NCI-H2081 (cell line): ENCODE results near the gene INPP5F.

Source experiments
- DNase-seq, 2 experiments: peaks; one replicate each; lab custom pipeline; 2025; lab: John Stamatoyannopoulos, UW

INPP5F gene

DNA sequence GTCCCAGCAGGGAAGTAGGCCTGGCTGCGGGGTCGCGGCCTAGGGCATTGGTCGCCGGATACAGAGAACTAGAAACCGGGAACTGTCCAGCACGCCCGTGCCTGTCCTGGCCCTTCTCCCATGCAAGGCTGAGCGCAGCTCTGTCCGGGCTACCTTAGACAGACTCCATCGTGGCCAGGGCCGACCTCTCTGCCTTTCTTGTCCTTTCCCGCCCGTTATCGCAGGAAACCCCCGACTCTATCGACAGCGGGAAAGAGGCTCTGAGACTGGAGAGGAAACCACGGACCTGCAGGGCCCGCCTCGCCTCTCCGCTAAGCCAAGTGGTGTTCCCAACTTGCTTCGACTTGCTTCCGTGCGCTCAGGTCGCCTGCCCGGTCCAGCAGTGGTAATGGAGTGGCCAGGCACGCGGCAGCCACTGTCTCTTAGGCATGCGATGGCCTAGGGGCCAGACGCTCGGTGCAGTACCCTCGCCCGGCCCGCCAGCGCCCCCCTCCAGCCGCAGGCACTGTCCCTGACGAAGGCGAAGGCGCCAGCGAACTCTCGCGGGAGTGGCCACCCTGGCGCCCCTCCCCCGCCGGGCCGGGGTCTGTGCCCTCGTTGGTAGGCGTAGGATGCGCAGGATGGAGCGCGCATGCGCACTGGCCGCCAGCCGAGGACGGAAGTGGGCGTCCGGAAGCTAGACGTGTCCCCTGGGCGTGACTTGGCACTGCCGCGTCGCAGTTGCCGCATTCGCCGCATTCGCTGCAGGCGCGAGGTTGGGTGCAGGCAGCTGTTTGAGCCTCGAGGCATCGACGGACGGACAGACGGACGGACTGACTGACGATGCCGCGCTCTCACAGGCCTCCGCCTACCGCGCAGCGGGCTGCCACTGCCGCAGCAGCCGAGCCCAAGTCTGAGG lies 92.4 kb downstream of the INPP5F start:
- no peak for DNase-seq

DNA sequence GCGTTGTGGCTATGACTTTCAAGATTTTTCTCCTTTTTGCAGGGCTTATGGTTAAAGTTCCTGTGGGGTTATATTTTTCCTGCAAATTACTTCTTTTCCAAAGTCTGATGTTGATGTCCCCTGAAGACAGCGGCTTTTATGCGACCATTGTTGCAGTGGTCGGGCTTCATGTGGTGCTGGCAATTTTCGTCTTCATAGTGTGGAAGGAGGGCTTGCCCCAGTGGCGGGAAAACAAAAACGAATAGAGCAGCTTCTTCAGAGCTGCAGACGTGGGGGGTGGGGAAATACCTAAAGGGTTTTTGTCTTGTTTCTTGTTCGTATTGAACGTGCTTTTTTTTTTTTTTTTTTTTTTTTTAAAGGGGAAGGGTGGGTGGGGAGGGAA lies 93.0 kb downstream of the INPP5F start:
- DNase-seq = no peak

DNA sequence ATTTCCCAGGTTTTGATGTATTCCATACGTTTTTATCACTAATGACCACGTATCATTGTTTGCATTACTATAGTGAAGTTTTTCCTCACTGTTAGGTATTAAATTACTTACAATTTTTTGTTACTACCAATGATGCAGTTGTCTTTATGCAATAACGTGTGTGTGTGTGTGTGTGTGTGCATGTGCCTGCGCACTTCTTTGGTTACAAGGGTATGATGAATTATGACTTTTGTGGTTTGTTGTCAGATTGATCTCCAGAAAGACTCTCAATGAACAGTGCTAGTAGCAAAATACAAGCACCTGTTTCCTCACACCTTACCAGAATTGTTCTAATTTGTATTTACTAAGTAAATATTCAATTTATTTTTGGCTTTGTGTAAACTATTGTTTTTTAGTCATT lies 95.3 kb downstream of the INPP5F start:
- peak in 1 of 2 experiments; percentile 37 for DNase-seq

DNA sequence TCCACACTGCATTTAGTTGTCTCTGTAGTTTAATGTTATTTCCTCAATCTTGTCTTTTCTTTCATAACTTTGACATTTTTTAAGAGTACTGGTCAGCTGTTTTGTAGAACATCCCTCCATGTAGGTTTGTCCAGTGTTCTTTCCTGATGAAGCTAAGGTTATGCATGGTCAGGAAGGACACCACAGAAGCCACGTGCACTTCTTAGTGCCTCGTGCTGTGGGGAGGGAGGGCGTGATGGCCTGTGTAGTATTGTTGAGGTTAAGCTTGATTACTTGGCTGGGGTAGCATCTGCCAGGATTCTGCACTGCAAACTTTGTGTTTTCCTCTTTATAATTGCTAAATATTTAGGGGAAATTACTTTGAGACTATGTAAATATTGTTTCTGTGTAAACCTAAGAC lies 98.4 kb downstream of the INPP5F start:
- no peak for DNase-seq

DNA sequence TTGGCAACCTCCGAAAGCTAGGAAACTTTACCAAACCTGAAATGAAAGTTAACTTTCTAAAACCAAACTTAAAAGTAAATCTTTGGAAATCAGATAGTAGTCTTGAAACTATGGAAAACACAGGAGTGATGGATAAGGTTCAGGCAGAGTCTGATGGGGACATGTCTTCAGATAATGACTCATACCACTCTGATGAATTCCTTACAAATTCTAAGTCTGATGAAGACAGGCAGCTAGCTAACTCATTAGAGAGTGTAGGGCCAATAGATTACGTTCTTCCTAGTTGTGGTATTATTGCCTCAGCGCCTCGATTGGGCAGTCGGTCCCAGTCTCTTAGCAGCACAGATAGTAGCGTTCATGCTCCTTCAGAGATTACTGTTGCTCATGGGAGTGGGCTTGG lies 100.9 kb downstream of the INPP5F start:
- DNase-seq = no peak

DNA sequence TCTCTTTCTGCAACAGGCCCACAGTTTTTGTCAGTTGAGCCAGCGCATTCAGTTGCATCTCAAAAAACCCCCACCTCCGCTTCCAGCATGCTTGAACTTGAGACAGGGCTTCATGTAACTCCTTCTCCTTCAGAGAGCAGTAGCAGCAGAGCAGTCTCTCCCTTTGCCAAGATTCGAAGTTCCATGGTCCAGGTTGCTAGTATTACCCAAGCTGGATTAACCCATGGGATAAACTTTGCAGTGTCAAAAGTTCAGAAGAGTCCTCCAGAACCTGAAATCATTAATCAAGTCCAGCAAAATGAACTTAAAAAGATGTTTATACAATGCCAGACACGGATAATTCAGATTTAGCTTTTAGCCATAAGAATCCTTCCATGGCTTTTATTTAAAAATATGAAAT lies 101.6 kb downstream of the INPP5F start:
- no peak for DNase-seq

DNA sequence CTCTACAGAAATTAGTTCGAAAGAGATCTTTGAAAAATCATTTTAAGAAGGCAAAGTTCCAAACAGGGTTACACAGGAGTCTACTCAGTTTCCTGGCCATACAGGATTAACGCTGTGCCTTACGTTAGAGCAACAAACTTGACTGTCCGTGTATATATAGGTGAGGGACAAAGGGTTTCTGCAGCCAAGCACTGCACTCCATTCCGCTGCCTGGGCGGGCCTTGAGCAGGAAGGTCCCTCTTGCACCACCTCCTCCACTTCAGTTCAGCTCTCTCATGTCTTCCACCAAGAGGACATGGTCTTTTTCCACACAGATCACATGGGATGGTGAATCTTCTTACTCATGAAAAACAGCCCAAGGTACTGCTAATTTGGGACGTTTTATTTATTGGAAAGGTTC lies 103.6 kb downstream of the INPP5F start:
- no peak for DNase-seq

DNA sequence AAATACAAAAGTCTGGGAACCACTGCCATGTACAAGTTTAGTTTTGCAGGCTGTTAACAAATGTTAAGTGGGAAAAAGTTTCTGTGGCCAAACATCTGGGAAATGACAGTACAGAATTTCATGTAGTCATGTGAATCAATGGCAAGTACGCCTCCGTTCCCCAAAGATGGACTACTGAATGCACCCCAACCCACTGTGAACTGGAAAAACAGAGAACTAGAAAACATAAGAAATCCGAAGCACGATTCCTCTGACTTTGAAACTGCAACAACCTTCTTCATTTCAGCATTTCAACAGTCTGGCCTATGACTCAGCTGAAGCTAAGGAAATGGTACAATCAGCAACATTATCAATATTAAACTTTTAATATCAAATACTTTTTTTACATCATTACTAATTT lies 105.0 kb downstream of the INPP5F start:
- no peak for DNase-seq

DNA sequence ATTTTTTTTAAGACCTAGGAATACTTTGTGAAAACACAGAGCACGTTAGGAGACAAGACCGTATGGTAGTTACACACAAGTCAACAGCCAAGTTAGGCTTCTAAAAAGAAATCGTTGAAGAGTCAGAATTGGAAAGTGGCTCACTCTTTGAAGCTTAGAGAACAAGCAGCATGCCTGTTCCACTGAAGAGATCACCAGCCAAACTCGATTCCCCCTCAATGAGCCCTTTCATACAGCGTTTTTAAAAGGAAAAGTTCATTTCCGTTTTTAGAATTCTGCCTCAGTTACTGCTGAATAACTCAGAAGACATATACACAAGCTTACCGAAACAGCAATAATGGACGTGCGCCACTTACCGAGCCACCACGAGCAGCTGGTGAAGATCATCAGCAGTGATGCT lies 105.8 kb downstream of the INPP5F start:
- no peak for DNase-seq

DNA sequence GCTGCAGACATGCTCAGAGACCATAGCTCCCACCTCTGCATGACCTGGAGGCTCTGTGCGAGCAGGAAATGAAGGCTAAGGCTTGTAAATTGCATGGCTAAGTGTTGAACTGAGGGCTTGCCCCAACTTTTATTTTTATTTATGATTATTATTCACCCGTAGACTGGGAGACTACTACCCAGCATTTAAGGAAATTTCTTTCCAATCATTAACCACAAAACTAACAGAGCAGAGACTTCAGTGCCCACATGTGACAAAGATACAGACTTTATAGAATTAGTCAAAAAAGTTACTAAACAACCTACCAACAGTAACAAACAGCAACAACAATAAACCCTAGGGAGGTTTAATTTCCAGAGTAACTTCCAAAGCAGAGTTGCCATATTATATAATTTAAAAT lies 107.1 kb downstream of the INPP5F start:
- no peak for DNase-seq

DNA sequence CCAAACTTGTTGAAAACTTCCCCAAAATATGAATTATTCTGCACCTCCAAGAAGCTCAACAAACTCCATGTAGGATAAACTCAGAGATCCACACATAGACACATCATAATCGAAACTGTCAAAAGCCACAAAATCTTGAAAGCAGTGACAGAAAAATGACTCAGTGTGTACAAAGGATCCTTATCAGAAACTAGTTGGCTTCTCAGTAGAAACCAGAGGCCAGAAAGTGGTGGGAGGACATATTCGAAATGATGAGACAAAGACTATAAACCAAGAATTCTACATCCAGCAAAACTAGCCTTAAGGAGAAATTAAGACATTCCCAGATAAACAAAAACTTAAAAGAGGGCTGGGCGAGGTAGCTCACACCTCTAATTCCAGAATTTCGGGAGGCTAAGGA lies 108.3 kb downstream of the INPP5F start:
- no peak for DNase-seq

DNA sequence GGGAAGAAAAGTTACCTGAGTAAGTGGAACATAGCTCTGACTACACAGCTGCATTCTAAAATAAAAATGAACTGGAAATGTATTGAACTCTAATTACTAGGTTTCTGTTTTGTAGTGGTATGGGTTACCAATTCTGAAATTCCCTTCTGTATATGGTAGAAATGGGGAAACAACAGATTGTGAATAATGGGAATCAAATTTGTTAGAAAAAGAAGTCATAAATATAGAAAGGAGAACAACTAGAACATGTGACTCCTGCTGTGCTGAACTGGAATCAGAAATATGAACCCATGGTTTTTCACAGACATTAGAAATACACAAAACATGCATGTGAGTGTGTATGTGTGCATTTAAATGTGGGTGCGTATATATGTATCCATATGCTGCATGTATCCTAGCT lies 119.8 kb downstream of the INPP5F start:
- no peak for DNase-seq

DNA sequence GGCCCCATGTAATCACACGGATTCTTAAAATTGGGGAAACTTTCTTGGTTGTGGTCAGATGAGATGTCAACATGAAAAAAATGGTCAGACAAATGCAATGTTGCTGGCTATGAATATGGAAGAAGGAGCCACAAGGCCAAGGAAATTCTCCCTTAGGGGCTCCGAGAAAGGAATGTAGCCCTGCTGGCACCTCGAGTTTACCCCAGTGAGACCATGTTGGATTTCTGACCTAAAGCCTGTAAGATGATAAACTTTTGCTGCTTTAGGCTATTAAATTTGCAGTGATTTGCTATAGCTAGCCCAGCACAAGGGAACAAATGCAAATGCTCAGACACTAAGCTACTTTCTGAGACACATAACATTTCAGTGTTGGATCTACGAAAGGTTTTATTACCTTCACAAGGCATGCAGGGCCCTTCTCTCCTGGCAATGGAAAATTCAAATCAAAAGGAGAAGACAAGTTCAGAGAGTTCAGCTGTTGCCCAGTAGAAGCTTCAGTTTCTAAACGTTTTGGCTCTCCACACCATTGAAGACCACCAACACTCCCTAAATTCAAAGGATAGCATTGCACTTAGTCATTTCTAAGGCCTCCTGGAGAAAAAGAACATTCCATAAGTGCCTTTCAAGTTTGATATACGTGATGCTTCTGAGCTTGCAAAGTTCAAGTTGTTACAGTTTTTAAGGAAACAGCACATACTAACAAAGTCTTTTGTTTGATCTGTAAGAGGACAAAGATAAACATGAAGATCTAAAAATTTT lies 123.4 kb downstream of the INPP5F start:
- no peak for DNase-seq

DNA sequence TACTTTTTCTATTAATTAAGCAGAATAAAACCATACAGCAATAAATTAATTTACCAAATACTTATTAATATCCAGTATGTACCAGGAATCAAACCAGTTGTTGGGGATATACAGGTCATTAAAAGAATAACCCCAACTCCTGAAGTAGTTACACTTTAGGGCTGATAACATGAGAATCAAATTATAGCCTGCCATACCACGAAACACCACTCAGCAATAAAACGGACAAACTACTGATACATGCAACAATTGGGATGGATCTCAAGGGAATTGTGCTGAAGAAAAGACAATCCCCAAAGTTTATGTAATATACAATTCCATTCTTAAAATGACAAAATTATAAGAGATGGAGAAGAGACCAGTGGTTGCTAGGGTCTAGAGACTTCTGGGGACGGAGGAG lies 124.1 kb downstream of the INPP5F start:
- no peak for DNase-seq

DNA sequence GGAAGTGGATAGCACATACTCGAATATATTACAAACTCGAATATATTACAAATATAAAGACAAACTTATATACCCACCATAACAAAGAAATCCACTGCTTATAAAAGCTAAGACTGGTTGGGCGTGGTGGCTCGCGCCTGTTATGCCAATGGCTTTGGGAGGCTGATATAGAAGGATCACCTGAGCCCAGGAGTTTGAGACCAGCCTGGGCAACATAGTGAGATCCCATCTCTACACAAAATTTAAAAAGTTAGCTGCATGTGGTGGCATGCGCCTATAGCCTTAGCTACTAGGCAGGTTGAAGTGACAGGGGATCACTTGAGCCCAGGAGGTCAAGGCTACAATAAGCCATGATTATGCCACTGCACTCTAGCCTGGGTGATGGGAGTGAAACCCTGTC lies 126.4 kb downstream of the INPP5F start:
- DNase-seq = no peak

DNA sequence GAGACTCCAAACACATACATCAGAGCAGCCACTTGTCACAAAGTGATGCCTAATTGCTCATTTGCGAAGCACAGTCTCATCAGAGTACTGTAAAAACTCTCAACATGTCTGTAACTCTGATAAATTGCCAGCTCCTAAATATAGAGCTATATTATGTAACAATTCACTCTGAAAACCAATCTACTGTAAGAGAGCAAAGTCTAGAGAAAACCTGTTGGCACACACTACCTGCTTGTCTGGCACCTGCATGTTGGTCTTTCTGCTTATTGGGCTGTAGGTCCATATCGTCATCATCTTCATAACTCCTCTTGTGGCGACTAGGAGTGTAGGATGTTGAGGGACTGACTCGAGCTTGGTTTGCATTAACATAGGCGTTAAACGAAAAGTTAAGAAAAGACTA lies 127.0 kb downstream of the INPP5F start:
- no peak for DNase-seq

DNA sequence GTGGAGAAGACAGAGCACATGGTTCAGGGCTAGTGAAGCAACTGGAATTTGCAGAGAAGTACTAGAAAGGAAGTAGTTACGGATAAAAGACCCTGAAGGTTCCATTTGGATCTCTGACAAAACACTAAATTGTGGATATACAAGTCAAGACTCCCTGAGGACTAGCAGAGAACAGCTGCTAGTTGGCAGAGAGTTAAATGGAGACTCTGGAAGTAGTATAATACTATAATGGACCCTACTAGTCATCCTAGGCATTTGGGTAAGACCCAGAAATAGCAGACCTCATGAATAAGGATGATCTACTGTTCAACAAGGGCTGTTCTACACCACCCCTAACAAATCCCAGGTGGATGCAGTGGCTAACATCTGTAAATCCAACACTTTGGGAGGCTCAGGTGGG lies 127.7 kb downstream of the INPP5F start:
- no peak for DNase-seq

DNA sequence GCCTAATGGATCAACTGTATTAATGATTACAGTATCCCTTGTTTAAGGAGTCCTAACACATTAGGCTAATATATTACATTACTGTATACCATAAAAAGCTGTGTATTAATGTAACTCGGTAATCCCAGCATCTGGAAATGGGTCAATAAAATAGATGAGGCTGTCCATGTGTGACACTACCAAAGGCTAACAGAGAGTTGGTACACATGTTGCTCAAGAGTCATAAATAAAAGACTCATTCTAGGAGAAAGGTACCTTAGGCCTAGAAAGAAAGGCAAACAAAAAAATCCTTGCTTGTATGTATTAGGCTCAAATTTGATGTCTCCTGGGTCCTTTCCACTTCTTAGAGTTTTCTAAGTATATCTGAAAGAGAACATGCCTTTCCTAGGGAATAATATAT lies 132.2 kb downstream of the INPP5F start:
- DNase-seq = no peak

DNA sequence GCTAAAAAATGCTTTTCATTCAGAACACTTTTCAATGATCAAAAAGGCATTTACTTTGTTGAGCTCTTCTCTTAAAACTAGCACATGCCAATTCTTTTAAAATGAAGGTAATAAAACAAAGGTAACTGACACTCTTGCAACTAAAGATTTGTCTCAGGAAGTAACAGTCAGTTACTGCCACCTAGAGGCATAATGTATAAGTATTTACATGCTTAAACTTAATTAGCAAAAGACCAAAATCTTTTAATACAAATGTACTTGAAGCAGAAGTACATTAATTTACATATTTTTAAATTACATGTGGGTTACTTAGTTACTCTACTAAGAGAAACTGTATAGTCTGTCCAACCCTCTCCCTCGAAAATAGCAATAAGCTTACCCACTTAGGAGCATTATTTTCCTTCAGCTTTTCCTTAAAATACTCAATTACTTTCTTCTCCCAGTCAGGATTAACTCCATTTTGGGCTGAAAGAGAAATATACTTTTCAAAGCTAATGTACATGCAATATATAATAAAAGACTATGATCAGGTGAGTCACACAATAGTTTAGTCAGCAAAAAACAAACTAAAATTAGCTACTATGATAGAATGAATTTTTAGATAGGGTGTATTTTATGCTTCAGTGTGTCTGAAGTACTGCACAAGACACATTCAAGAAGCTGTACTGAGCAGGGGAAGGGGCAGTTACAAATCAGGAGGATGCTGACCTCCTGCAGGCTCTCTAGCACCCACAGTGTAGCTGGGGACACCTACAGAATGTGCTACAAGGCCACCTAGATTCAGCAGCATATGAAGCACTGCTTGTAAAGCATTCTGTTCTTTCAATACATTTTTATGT lies 133.8 kb downstream of the INPP5F start:
- DNase-seq = peak; percentile 26 to 40

DNA sequence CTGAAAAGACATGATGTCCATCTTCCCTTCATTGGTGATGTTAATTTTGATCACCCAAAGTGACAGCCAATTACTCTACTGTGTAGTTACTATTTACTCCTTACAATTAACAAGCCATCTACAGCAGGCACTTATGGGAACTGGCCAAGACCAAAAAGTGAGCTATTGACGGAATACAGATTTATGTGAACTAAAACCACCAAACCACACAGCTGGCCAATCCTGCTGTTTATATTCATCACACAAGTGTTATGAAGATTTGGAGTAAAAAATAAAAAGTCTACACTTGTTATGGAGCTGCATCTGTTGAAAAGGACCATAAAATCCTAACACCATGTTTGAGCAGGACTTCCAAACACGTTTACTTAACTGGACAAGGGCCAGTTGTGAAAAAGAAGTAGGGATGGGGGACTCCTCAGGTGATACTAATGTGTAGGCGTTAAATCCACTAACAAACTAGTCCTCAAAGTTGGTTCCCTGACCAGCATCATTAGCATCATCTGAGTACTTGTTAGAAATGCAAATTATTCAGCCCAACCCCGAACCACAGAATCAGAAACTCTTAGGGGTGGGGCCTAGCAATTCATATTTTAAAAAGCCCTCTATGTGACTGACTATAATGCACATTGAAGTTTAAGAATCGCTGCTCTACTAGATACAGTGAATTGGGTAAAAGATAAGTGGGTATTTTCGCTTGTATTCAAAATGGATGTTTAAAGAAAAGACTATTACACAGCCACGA lies 135.2 kb downstream of the INPP5F start:
- DNase-seq = no peak

DNA sequence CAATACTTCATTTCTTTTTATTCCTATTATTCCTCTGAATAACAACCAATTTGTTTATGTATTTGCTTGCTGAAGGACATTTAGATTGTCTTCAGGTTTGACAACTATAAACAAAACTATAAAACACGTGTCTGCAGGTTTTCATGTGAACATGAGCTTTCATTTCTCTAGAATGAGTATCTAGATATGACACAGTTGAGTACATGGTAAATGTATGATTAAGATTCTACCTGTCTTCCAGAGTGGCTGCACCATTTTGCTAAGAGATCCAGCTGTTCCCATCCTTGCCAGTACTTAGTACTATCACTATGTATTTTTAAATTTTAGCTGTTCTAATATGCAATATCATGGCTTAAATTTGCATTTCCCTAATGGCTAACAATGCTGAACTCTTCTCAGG lies 136.7 kb downstream of the INPP5F start:
- no peak for DNase-seq
